ENCODE measurements around the gene NPLOC4.
A peak's percentile ranks its signal among the peaks of the same experiment; 100 is the strongest.

Gene NPLOC4

GRCh38 chr17:81636505-81637288 is at the start of gene NPLOC4, which contains the start of gene TSPAN10:
Gene NPLOC4 (minus strand): TSS chr17:81637112. CDS start chr17:81636930, 182 bp downstream.
Gene TSPAN10 (plus strand): TSS chr17:81637196. CDS start chr17:81642413, 5,217 bp downstream.
- peak; percentile 89 for DNase-seq

- DNase-seq: no peak
Measured at GRCh38 chr17:81686614-81687013, 49.7 kb upstream of the NPLOC4 start.

- DNase-seq: peak; percentile 29
Measured at GRCh38 chr17:81685108-81685507, 48.2 kb upstream of the NPLOC4 start.

- peak; percentile 49 for DNase-seq
Measured at GRCh38 chr17:81684442-81684911, 47.6 kb upstream of the NPLOC4 start.

- peak; percentile 100 for DNase-seq
Measured at GRCh38 chr17:81683584-81684441, 46.9 kb upstream of the NPLOC4 start, which contains the start of the genes ARL16 and HGS. Gene ARL16 (minus strand): TSS chr17:81683797. CDS start chr17:81683753, 44 bp downstream. Gene HGS (plus strand): TSS chr17:81684011. CDS start chr17:81684067, 56 bp downstream.

- peak; percentile 29 for DNase-seq
Measured at GRCh38 chr17:81683208-81683583, 46.3 kb upstream of the NPLOC4 start.

- no peak for DNase-seq
Measured at GRCh38 chr17:81682565-81683207, 45.8 kb upstream of the NPLOC4 start.

- no peak for DNase-seq
Measured at GRCh38 chr17:81681672-81682071, 44.8 kb upstream of the NPLOC4 start.

- DNase-seq: no peak
Measured at GRCh38 chr17:81680150-81680549, 43.2 kb upstream of the NPLOC4 start.

- no peak for DNase-seq
Measured at GRCh38 chr17:81676906-81677305, 40.0 kb upstream of the NPLOC4 start.

GRCh38 chr17:81675515-81676221 is 38.8 kb upstream of the NPLOC4 start:
- DNase-seq: peak; percentile 51

- DNase-seq: no peak
Measured at GRCh38 chr17:81673561-81674258, 36.8 kb upstream of the NPLOC4 start.

- DNase-seq: no peak
Measured at GRCh38 chr17:81672954-81673353, 36.0 kb upstream of the NPLOC4 start.

GRCh38 chr17:81672504-81672903 is 35.6 kb upstream of the NPLOC4 start:
- DNase-seq: no peak

GRCh38 chr17:81667754-81668153 is 30.8 kb upstream of the NPLOC4 start:
- DNase-seq: peak; percentile 72

GRCh38 chr17:81666342-81667191 is 29.7 kb upstream of the NPLOC4 start, which contains the start of the genes CCDC137 and OXLD1:
Gene CCDC137 (plus strand): TSS chr17:81666737. CDS start chr17:81666767, 30 bp downstream.
Gene OXLD1 (minus strand): TSS chr17:81666605. CDS start chr17:81666577, 28 bp downstream.
- peak; percentile 98 for DNase-seq

- DNase-seq: peak; percentile 56
Measured at GRCh38 chr17:81666092-81666341, 29.1 kb upstream of the NPLOC4 start.

- peak; percentile 81 for DNase-seq
Measured at GRCh38 chr17:81665205-81666091, 28.5 kb upstream of the NPLOC4 start.

- no peak for DNase-seq
Measured at GRCh38 chr17:81664051-81664470, 27.1 kb upstream of the NPLOC4 start.

- DNase-seq: no peak
Measured at GRCh38 chr17:81662002-81662401, 25.1 kb upstream of the NPLOC4 start.

Data from hematopoietic multipotent progenitor cell treated with erythropoietin and hydrocortisone succinate and interleukin-3 and kit ligand, for 6 days (in vitro differentiated cells).